IPS-18a (cell line): ENCODE results near the gene TPSG1.
"Not testable (repeated sequence)": the region's sequence is repeated elsewhere in the genome, so short reads cannot be mapped to it uniquely, and the experiment has no call there.

Experiments
- H3K27ac ChIP-seq: one replicate; pipeline ENCODE4 v1.5.1; 2013; ENCODE audit warnings: low read length
- H3K27me3 ChIP-seq: one replicate; pipeline ENCODE4 v1.6.1; 2013; ENCODE audit warnings: mild to moderate bottlenecking, low read length; ENCODE audit not compliant: control insufficient read depth, insufficient read depth
- H3K36me3 ChIP-seq: one replicate; pipeline ENCODE4 v1.6.1; 2013; ENCODE audit warnings: low read depth, low read length; ENCODE audit not compliant: control insufficient read depth
- H3K4me1 ChIP-seq: one replicate; pipeline ENCODE4 v1.6.1; 2013; ENCODE audit warnings: low read depth, low read length; ENCODE audit not compliant: control insufficient read depth
- H3K4me3 ChIP-seq: one replicate; pipeline ENCODE4 v1.5.1; 2013; ENCODE audit warnings: low read length
- H3K9ac ChIP-seq: one replicate; pipeline ENCODE4 v1.6.1; 2013; ENCODE audit warnings: mild to moderate bottlenecking, low read length, moderate library complexity
- H3K9me3 ChIP-seq: one replicate; pipeline ENCODE4 v1.6.1; 2013; ENCODE audit warnings: low read depth, low read length; ENCODE audit not compliant: control insufficient read depth

TPSG1 gene

DNA sequence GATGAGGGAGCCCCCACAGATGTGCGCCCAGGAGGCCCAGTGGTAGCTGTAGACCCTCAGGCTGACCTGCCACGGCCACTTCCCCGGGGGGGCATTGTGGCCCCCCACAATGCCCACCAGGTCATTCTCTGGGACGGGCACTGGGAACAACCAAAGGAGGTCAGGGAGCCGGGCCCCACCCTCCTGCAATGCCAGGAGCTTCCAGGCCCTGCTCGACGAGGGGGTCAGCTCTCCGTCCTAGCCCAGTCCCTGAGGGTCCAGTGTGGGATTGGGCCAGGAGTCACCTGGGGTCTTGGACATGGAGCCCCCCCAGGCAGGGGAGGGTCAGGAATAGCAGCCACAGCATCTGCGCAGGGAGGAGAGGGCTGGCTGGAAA, 37.8 kb upstream of the TPSG1 start:
- Histone ChIP-seq H3K27ac (no peak overlapping the region), H3K4me1 (no peaks in the 10 kb centered on the region), H3K9me3 (no peaks in the 10 kb centered on the region), H3K9ac (no peak overlapping the region), H3K4me3 (no peak overlapping the region), H3K27me3 (peaks cover 39% of the 10 kb centered on the region), H3K36me3 (no peaks in the 10 kb centered on the region)

- Histone ChIP-seq H3K4me3 (no peak overlapping the region), H3K9me3 (no peaks in the 10 kb centered on the region), H3K27ac (no peak overlapping the region), H3K9ac (no peak overlapping the region), H3K4me1 (no peaks in the 10 kb centered on the region), H3K27me3 (peaks cover 40% of the 10 kb centered on the region), H3K36me3 (no peaks in the 10 kb centered on the region)
These were observed 37.3 kb upstream of the TPSG1 start for GRCh38 chr16:1262210-1262845.

GRCh38 chr16:1261131-1261892, 36.2 kb upstream of the TPSG1 start:
- Histone ChIP-seq H3K27me3 (peaks cover 43% of the 10 kb centered on the region), H3K9ac (no peak overlapping the region), H3K36me3 (no peaks in the 10 kb centered on the region), H3K27ac (no peak overlapping the region), H3K9me3 (no peaks in the 10 kb centered on the region), H3K4me3 (no peak overlapping the region), H3K4me1 (no peaks in the 10 kb centered on the region)

GRCh38 chr16:1260101-1260680, 35.1 kb upstream of the TPSG1 start:
- Histone ChIP-seq H3K27me3 (peaks cover 43% of the 10 kb centered on the region), H3K9ac (no peak overlapping the region), H3K36me3 (no peaks in the 10 kb centered on the region), H3K27ac (no peak overlapping the region), H3K9me3 (no peaks in the 10 kb centered on the region), H3K4me1 (no peaks in the 10 kb centered on the region), H3K4me3 (no peak overlapping the region)

GRCh38 chr16:1259760-1260068, 34.6 kb upstream of the TPSG1 start:
- Histone ChIP-seq H3K4me3 (no peak overlapping the region), H3K36me3 (no peaks in the 10 kb centered on the region), H3K9me3 (no peaks in the 10 kb centered on the region), H3K4me1 (no peaks in the 10 kb centered on the region), H3K27ac (no peak overlapping the region), H3K9ac (no peak overlapping the region), H3K27me3 (peaks cover 43% of the 10 kb centered on the region)

DNA sequence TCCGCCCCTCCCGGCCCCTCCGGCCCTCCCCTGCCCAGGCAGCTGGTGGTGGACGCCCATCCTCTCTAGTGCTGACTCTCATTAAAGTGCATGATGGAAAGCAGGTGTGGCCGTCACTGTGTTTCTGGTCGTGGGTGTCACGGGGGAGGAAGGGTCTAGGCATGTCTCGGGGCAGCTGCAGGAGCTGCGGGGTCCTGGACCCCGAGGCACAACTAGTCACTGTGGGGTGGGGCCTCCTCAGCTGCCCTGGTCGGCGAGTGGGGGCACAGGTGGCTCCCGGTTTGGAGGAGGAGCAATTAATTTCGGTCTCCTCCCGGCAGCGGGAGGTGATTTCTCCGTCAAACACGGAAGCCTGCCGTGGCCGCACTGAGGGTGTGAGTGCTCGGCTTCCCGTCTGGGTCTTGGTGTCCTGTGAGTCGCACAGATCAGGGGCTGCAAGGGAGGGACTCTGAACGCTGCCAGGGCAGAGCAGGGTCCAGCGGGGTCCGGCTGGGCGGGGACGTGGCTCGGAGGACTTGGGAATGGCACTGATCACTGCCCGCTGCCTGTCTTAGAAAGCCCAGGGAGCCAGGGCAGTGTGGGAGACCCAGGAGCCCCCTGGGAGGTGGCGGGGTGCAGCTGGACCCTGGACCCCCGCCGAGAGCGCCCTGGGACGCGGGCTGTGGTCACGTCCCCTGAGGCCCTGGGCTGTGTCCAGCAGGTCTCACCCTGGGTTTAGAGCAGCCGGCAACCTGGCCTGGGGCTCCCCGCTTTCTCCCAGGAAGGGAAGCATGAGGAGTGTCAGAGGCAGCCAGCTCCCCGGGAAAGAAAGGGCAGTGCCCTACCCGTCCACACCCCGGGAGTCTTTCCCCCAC, 34.1 kb upstream of the TPSG1 start:
- H3K9ac ChIP-seq = no peak overlapping the region

GRCh38 chr16:1258225-1258600, 33.1 kb upstream of the TPSG1 start:
- no peak overlapping the region for H3K9ac ChIP-seq
- no peaks in the 10 kb centered on the region for H3K36me3 ChIP-seq
- no peak overlapping the region for H3K27ac ChIP-seq
- no peak overlapping the region for H3K4me3 ChIP-seq
- H3K9me3 ChIP-seq = no peaks in the 10 kb centered on the region
- H3K27me3 ChIP-seq = peaks cover 43% of the 10 kb centered on the region
- H3K4me1 ChIP-seq = no peaks in the 10 kb centered on the region

More for the DNA sequence above, 34.1 kb upstream of the TPSG1 start:
- peak overlapping the region; percentile 17 for H3K4me3 ChIP-seq
- no peak overlapping the region for H3K27ac ChIP-seq
- no peaks in the 10 kb centered on the region for H3K9me3 ChIP-seq
- H3K27me3 ChIP-seq = peaks cover 43% of the 10 kb centered on the region
- no peaks in the 10 kb centered on the region for H3K36me3 ChIP-seq
- no peaks in the 10 kb centered on the region for H3K4me1 ChIP-seq

- Histone ChIP-seq H3K9ac (no peak overlapping the region), H3K27me3 (peaks cover 43% of the 10 kb centered on the region), H3K9me3 (no peaks in the 10 kb centered on the region), H3K27ac (no peak overlapping the region), H3K4me3 (no peak overlapping the region), H3K4me1 (no peaks in the 10 kb centered on the region), H3K36me3 (no peaks in the 10 kb centered on the region)
These were observed 32.6 kb upstream of the TPSG1 start for GRCh38 chr16:1257561-1258224.

- Histone ChIP-seq H3K36me3 (no peaks in the 10 kb centered on the region), H3K27me3 (peaks cover 36% of the 10 kb centered on the region), H3K9me3 (no peaks in the 10 kb centered on the region), H3K27ac (no peak overlapping the region), H3K4me3 (no peak overlapping the region), H3K4me1 (no peaks in the 10 kb centered on the region), H3K9ac (no peak overlapping the region)
These were observed 31.8 kb upstream of the TPSG1 start for GRCh38 chr16:1256874-1257322.

- not testable (repeated sequence) for H3K9ac ChIP-seq, H3K36me3 ChIP-seq, H3K4me3 ChIP-seq, H3K4me1 ChIP-seq, H3K27ac ChIP-seq, H3K9me3 ChIP-seq
- peaks cover 31% of the 10 kb centered on the region for H3K27me3 ChIP-seq
These were observed 31.3 kb upstream of the TPSG1 start for GRCh38 chr16:1256296-1256873.
